ENCODE data around the gene CADM2. TPM values are rescaled to one million over a fixed set of nuclear protein-coding genes. Genes with fewer than 3 reads are reported as not detected.

CADM2 gene
- polyA plus RNA-seq, 1 donor from 2014 or later = 4.5 TPM

GRCh38 chr3:86056032-86056431, 1097.2 kb downstream of the CADM2 start:
- Histone ChIP-seq H3K36me3 (ENCODE audit: insufficient read depth, low read length) (no peaks in the 10 kb centered on the region), H3K79me2 (replicated peaks; ENCODE audit: insufficient read depth, low read length) (no peaks in the 10 kb centered on the region), H3K9me2 (ENCODE audit: insufficient read depth, low read length) (no peaks in the 10 kb centered on the region), H3K27ac (ENCODE audit: low read length) (no peak overlapping the region), H3K4me2 (ENCODE audit: low read length) (no peak overlapping the region), H3K27me3 (ENCODE audit: insufficient read depth, low read depth, low read length) (no peaks in the 10 kb centered on the region), H3F3A (ENCODE audit: insufficient read depth, low read length, poor library complexity, severe bottlenecking) (no peaks in the 10 kb centered on the region), H3K9me3 (ENCODE audit: low read length) (no peaks in the 10 kb centered on the region), H3K4me3 (ENCODE audit: low read length) (no peak overlapping the region), H3K9ac (ENCODE audit: low read length) (no peak overlapping the region), H4K20me1 (ENCODE audit: insufficient read depth) (no peaks in the 10 kb centered on the region), H2AFZ (ENCODE audit: low read depth, low read length) (no peak overlapping the region)
- TF ChIP-seq CTCF (IDR thresholded peaks at IDR 0.05; ENCODE audit: poor library complexity, severe bottlenecking) (no peak), RAD21 (conservative IDR thresholded peaks at IDR 0.05) (no peak), EP300 (conservative IDR thresholded peaks at IDR 0.05; ENCODE audit: poor library complexity, severe bottlenecking) (no peak), REST (IDR thresholded peaks at IDR 0.05; ENCODE audit: borderline replicate concordance) (no peak), EZH2 (IDR thresholded peaks at IDR 0.05; ENCODE audit: borderline replicate concordance, insufficient read depth, low read length, poor library complexity, severe bottlenecking) (no peak), POLR2AphosphoS5 (IDR thresholded peaks at IDR 0.05) (no peak), TAF1 (IDR thresholded peaks at IDR 0.05; ENCODE audit: low read depth) (no peak), SMC3 (conservative IDR thresholded peaks at IDR 0.05; ENCODE audit: poor library complexity) (no peak), MXI1 (conservative IDR thresholded peaks at IDR 0.05; ENCODE audit: poor library complexity, severe bottlenecking) (no peak)

GRCh38 chr3:86056962-86057361, 1098.2 kb downstream of the CADM2 start:
- Histone ChIP-seq H3K9ac (ENCODE audit: low read length) (no peak overlapping the region), H3K4me2 (ENCODE audit: low read length) (no peak overlapping the region), H3K79me2 (replicated peaks; ENCODE audit: insufficient read depth, low read length) (no peaks in the 10 kb centered on the region), H3K9me2 (ENCODE audit: insufficient read depth, low read length) (no peaks in the 10 kb centered on the region), H3F3A (ENCODE audit: insufficient read depth, low read length, poor library complexity, severe bottlenecking) (no peaks in the 10 kb centered on the region), H3K36me3 (ENCODE audit: insufficient read depth, low read length) (no peaks in the 10 kb centered on the region), H3K27ac (ENCODE audit: low read length) (no peak overlapping the region), H3K4me3 (ENCODE audit: low read length) (no peak overlapping the region), H3K9me3 (ENCODE audit: low read length) (no peaks in the 10 kb centered on the region), H3K27me3 (ENCODE audit: insufficient read depth, low read depth, low read length) (no peaks in the 10 kb centered on the region), H4K20me1 (ENCODE audit: insufficient read depth) (no peaks in the 10 kb centered on the region), H2AFZ (ENCODE audit: low read depth, low read length) (no peak overlapping the region)
- TF ChIP-seq POLR2AphosphoS5 (IDR thresholded peaks at IDR 0.05) = no peak
- TF ChIP-seq MXI1 (conservative IDR thresholded peaks at IDR 0.05; ENCODE audit: poor library complexity, severe bottlenecking) = no peak
- no peak for TF ChIP-seq RAD21 (conservative IDR thresholded peaks at IDR 0.05)
- TF ChIP-seq CTCF (IDR thresholded peaks at IDR 0.05; ENCODE audit: poor library complexity, severe bottlenecking) = no peak
- no peak for TF ChIP-seq TAF1 (IDR thresholded peaks at IDR 0.05; ENCODE audit: low read depth)
- TF ChIP-seq REST (IDR thresholded peaks at IDR 0.05; ENCODE audit: borderline replicate concordance) = no peak

Data from neural cell (in vitro differentiated cells).